Activated CD8-positive, alpha-beta memory T cell treated with anti-CD3 and anti-CD28 coated beads for 1 hour (primary cell): Measurements from ENCODE around the gene AGT.
"Not testable (repeated sequence)": the region's sequence is repeated elsewhere in the genome, so short reads cannot be mapped to it uniquely, and the experiment has no call there.

Experiments
- DNase-seq, 2 donors: peaks; one replicate each; pipeline ENCODE4 v3.0.0-alpha.2; 2020; ENCODE audit warnings: low read depth in 1 of 2; ENCODE audit errors: extremely low read depth in 1 of 2

The AGT gene

GRCh38 chr1:230708631-230709580 lies 5.0 kb downstream of the AGT start:
- DNase-seq: no peak

DNA sequence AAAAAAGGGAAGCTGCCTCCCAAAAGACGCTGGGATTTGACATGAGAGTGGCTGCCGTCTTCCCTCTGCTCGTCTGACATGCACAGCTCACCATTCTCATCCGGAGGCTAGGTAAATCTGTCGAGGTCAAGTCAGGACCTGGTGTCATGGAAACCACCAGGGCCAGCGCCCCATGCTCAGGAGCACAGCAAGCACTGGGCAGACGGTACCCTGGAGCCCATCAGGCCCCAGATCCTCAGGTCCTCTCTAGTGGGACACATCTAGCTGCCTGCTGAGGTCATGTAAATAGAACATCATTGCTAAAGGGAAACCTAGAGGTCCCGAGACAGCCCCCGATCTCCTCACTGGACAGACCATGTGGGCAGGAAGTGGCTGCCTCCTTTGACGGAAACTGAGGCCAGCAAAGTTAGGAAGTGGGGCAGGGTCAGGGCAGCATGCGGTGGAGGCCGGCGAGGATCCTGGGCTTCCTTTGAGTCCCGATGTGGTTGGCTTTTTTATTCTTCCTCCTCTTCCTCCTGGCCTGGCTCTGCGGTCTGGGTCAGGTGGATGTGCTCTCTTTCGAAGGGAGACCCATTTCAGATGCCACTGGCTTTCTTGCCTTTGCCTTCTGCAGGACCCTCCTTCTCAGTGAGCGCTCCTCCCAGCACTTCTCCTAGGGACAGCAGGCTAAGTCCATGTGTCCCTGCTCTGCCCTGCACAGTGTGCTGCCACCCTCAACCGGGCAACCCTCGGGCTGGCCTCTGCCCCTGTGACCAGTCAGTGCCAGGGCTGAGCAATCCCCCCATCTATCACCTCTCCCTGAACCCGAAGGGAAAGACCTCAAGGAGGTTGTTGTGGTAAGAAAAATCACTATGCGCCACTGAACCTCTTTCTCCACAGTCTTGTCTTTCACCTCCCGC lies 5.9 kb downstream of the AGT start:
- no peak for DNase-seq

DNA sequence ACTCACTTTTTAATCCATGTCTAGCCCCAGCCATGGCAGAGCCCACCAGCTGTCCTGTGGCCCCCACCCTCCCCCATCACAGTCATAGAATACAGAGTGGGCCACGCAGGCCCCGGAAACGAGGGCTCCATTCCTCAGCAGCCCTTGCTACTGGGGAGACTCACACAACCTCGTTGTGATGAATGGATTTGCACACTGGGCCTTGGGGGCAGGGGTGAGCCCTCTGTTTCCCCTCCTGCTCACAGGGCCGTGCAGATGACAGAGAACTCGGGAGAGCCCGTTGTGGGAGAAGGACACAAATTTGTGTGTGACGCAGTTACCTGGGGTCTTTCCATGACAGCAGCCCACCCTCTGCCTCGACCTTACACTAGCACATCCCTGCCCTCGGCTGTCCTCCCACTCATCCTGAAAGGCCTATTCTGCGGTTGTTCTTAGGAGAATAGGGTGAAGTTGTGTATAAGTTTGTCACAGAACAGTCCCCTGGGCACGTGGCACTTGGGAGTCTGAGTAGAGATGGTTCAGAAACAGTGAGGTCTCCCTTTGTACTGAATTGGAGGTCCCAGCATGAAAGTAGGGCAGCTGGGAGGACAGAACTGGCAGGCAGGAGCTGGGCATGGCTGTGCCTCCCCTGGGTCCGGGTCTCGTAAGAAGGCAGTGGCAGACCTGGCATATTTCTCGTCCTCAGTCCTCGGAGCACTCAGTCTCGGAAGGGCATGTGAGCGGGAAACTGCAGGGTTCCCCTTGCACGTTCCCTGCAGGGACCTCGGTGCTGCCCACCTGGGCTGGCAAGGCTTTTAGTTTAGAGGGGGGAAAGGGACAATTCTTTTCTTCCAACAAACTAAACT lies 6.8 kb downstream of the AGT start:
- DNase-seq: no peak

DNA sequence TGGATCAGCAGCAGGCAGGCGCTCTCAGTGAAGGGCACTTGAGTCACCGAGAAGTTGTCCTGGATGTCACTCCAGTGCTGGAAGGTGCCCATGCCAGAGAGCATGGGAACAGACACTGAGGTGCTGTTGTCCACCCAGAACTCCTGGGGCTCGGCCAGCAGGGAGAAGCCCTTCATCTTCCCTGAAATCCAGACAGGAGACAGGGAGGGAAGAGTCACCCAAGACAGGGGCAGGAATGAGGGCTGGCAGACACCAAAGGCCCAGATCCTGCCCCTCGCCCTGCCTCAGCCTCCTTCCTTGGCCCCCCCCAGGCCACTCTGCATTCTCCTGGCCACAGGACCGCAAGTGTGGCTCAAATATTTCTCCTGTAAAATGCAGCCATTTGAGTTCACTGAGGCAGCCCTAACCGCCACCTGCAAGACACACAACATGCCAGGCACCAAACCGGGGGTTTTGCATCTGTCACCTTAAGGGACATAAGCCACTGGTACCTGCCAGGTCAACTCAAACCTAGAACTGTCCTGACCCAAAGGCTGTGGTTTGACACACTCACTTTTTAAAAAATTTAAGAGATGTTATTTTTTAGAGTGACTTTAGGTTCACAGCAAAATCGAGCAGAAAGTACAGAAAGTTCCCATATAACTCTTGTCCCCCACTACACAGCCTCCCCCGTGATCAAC lies 7.8 kb downstream of the AGT start:
- DNase-seq: no peak

- DNase-seq: no peak
These were observed 8.5 kb downstream of the AGT start for GRCh38 chr1:230705289-230706019.

- DNase-seq: no peak
These were observed 9.1 kb downstream of the AGT start for GRCh38 chr1:230704830-230705229.

GRCh38 chr1:230703679-230704385 lies 10.1 kb downstream of the AGT start:
- no peak for DNase-seq

GRCh38 chr1:230702934-230703678 lies 10.8 kb downstream of the AGT start:
- no peak for DNase-seq

- DNase-seq: no peak
These were observed 11.8 kb downstream of the AGT start for GRCh38 chr1:230701895-230702768.

GRCh38 chr1:230701434-230701833 lies 12.5 kb downstream of the AGT start:
- DNase-seq: no peak

DNA sequence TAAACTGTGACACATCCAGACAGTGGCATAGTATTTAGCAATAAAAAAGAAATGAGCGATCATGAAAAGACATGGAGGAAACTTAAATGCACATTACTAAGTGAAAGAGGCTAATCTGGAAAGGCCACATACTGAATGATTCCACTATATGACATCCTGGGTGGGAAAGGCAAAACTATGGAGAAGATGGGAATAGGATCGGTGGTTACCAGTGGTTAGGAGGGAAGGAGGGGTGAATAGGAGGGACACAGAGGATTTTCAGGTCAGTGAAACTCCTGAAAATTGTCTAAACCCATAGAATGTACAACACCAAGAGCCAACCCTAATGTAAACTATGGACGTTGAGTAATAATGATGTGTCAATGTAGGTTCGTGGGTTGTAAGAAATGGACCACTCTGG lies 13.8 kb downstream of the AGT start:
- DNase-seq: no peak

- no peak for DNase-seq
These were observed 14.2 kb downstream of the AGT start for GRCh38 chr1:230699716-230700115.

GRCh38 chr1:230698964-230699363 lies 15.0 kb downstream of the AGT start:
- DNase-seq: not testable (repeated sequence)

GRCh38 chr1:230698130-230698529 lies 15.8 kb downstream of the AGT start:
- DNase-seq: no peak

DNA sequence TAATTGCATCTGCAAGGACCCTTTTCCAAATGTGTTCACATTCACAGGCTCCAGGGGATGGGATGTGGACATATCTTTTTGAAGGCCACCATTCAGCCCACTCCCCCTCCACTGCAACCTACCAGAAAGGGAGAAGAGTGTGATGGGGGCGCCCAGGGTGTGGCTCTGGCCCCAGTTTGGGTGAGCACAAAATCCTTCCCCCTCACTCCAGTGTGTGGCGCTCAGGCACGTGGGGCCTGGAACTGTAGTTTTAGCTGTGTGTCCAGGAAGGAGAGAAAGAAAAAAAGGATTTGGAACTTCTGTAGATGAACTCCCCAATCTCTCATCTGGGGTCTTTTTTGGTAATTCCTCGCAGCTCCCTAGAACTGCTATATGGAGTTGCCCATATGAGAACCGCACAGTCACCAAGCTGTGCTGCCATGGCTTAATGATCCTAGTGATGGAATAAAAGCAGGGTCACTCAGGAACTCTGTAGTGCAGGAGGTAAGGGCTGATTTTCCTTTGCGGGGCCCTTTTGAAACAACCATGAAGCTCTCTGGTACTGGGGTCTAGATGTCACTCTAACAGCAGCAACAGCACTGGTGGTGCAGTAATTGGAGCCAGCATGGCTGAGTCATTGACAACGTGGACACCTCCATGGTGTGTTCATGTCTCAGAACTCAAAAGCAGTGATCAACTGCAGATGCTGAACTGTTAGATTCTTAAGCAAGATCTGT lies 17.0 kb downstream of the AGT start:
- DNase-seq: no peak

- no peak for DNase-seq
These were observed 17.7 kb downstream of the AGT start for GRCh38 chr1:230696218-230696617.

DNA sequence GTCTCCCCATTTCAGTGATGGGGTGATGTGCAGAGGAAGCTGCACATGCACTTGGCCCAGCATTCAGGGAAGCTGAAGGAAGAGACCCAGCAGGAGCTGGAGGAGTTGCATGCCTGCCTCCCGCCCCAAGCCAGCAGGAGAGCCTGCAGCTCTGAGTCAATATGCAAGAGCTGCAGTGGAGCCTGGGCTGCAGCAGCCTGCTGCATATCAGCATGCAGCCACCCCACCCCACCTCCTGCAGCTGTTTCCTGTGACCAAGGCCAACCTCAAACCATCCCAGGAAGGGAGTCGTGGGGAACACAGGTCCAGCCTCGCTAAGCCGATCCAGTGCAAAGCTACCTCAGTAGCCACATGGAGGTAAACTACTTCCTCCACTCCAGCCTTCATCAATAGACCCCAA lies 18.9 kb downstream of the AGT start:
- no peak for DNase-seq
